Neural progenitor cell (in vitro differentiated cells): Measurements from ENCODE around the gene LRRC45. TPM values are rescaled to one million over a fixed set of nuclear protein-coding genes. Genes with fewer than 3 reads are reported as not detected.

Source experiments
- DNase-seq: peaks from one replicate; pipeline ENCODE4 v3.0.0-alpha.2; 2016; ENCODE audit warnings: low spot score
- H2AFZ ChIP-seq: fragments of 200-600 bp; sonication (generic); replicated peaks from 2 replicates; pipeline ENCODE4 v1.6.1; 2016; ENCODE audit warnings: antibody characterized with exemption
- H3F3A ChIP-seq: fragments of 200-600 bp; sonication (generic); 2 replicates; pipeline ENCODE4 v1.6.1; 2016; ENCODE audit warnings: antibody characterized with exemption, low read depth
- H3K27ac ChIP-seq: fragments of 200-600 bp; sonication (generic); 2 replicates; pipeline ENCODE4 v1.5.1; 2016; ENCODE audit warnings: mild to moderate bottlenecking
- H3K27me3 ChIP-seq: fragments of 200-600 bp; sonication (generic); 2 replicates; pipeline ENCODE4 v1.6.1; 2016; ENCODE audit warnings: mild to moderate bottlenecking, moderate library complexity
- H3K36me3 ChIP-seq: fragments of 200-600 bp; sonication (generic); 2 replicates; pipeline ENCODE4 v1.5.1; 2016
- H3K4me1 ChIP-seq: fragments of 200-600 bp; sonication (generic); 2 replicates; pipeline ENCODE4 v1.6.1; 2016; ENCODE audit warnings: mixed run types
- H3K4me2 ChIP-seq: fragments of 200-600 bp; sonication (generic); 2 replicates; pipeline ENCODE4 v1.6.1; 2016
- H3K4me3 ChIP-seq: fragments of 200-600 bp; sonication (generic); 2 replicates; pipeline ENCODE4 v1.5.1; 2016
- H3K79me2 ChIP-seq: fragments of 200-600 bp; sonication (generic); 2 replicates; pipeline ENCODE4 v1.6.1; 2016; ENCODE audit warnings: low read depth
- H3K9ac ChIP-seq: fragments of 200-600 bp; sonication (generic); 2 replicates; pipeline ENCODE4 v1.6.1; 2016
- H3K9me3 ChIP-seq: fragments of 200-600 bp; sonication (generic); 2 replicates; pipeline ENCODE4 v1.5.1; 2016; ENCODE audit warnings: low read depth
- H4K20me1 ChIP-seq: fragments of 200-600 bp; sonication (generic); 2 replicates; pipeline ENCODE4 v1.6.1; 2016; ENCODE audit warnings: low read depth
- H3K27ac Mint-ChIP-seq: 3 replicates; pipeline ENCODE4 v1.8.0; 2021; ENCODE audit warnings: mixed read lengths
- H3K27me3 Mint-ChIP-seq: 2 replicates; pipeline ENCODE4 v1.8.0; 2022; ENCODE audit warnings: low read depth, mild to moderate bottlenecking, inconsistent platforms, moderate library complexity, mixed read lengths; ENCODE audit not compliant: insufficient read depth
- H3K36me3 Mint-ChIP-seq: 3 replicates; pipeline ENCODE4 v1.8.0; 2021; ENCODE audit warnings: mixed read lengths
- H3K4me1 Mint-ChIP-seq: 3 replicates; pipeline ENCODE4 v1.8.0; 2021; ENCODE audit warnings: mixed read lengths
- H3K4me3 Mint-ChIP-seq: 3 replicates; pipeline ENCODE4 v1.8.0; 2021; ENCODE audit warnings: mild to moderate bottlenecking, moderate library complexity, mixed read lengths
- H3K9me3 Mint-ChIP-seq: 3 replicates; pipeline ENCODE4 v1.8.0; 2020; ENCODE audit warnings: mixed read lengths
- EZH2 ChIP-seq: fragments of 200-600 bp; sonication (generic); IDR thresholded peaks from 2 replicates; pipeline ENCODE4 v1.6.1; 2017; ENCODE audit warnings: antibody characterized with exemption, mild to moderate bottlenecking, moderate library complexity
- EZH2phosphoT487 ChIP-seq: fragments of 200-600 bp; sonication (generic); IDR thresholded peaks from 2 replicates; pipeline ENCODE4 v1.6.1; 2017; ENCODE audit warnings: antibody characterized with exemption
- total RNA-seq: library from RNA; depleted of rRNA; stranded (reverse); fragments of >200 nt; gene quantifications from 2 replicates; pipeline ENCODE4 v1.2.3, GENCODE V29; 2015; ENCODE audit warnings: low replicate concordance
- TF ChIP-seq, protein P1 (sequence below): fragments of 200-600 bp; sonication (generic); IDR thresholded peaks from 2 replicates; pipeline ENCODE4 v1.5.1; 2017; ENCODE audit warnings: antibody characterized with exemption, mild to moderate bottlenecking

LRRC45 gene
- total RNA-seq, 1 donor from 2014 or later, result 15.4 TPM

DNA sequence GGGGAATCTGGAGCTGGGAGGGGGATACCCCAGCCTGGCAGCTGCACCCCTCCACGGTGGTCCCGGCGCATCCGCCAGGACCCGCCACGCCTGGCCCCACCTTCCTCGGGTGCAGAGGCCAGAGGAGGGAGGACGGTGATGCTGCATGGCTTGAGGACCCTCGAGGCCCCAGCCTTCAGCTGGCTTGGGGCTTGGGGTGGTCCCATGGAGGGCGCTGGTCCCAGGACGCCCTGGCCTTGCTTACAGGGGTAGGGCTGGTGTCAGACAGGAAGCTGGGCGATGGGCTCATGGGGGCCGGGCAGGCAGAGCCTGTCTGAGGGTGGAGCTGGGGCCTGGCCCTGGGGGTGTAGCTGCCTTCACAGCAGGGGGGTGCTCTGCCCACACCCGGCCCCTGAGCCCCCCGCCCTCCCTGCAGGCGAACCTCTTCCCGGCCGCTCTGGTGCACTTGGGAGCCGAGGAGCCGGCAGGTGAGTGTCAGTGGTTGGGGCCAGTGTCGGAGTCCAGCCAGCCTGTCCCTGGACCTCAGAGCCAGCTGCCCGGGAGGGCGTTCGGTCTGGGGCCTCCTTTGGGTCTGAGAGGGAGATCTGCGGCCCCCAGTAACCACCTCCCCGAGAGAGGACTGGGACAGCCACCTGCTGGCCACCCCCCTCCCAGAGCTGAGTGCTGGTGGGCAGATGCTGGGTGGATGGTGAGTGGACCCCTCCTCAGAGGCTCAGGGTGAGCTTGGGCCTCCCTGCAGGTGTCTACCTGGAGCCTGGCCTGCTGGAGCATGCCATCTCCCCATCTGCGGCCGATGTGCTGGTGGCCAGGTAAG, 6.8 kb upstream of the LRRC45 start:
- no peak overlapping the region for H3K4me3 Mint-ChIP-seq
- Histone ChIP-seq H3K4me1 (no peaks in the 10 kb centered on the region), H3K27me3 (no peaks in the 10 kb centered on the region), H3K27ac (no peak overlapping the region), H3K9me3 (no peaks in the 10 kb centered on the region), H2AFZ (no peak overlapping the region), H3K79me2 (peaks cover 3% of the 10 kb centered on the region), H3K4me2 (no peak overlapping the region), H3F3A (peaks cover 15% of the 10 kb centered on the region), H3K9ac (no peak overlapping the region), H3K36me3 (no peaks in the 10 kb centered on the region), H3K4me3 (no peak overlapping the region), H4K20me1 (peaks cover 18% of the 10 kb centered on the region)
- H3K27ac Mint-ChIP-seq, result no peak overlapping the region
- DNase-seq, result no peak
- no peaks in the 10 kb centered on the region for H3K36me3 Mint-ChIP-seq
- peaks cover 3% of the 10 kb centered on the region for H3K27me3 Mint-ChIP-seq
- no peaks in the 10 kb centered on the region for H3K9me3 Mint-ChIP-seq
- H3K4me1 Mint-ChIP-seq, result peaks cover 3% of the 10 kb centered on the region
- TF ChIP-seq, protein P1, sequence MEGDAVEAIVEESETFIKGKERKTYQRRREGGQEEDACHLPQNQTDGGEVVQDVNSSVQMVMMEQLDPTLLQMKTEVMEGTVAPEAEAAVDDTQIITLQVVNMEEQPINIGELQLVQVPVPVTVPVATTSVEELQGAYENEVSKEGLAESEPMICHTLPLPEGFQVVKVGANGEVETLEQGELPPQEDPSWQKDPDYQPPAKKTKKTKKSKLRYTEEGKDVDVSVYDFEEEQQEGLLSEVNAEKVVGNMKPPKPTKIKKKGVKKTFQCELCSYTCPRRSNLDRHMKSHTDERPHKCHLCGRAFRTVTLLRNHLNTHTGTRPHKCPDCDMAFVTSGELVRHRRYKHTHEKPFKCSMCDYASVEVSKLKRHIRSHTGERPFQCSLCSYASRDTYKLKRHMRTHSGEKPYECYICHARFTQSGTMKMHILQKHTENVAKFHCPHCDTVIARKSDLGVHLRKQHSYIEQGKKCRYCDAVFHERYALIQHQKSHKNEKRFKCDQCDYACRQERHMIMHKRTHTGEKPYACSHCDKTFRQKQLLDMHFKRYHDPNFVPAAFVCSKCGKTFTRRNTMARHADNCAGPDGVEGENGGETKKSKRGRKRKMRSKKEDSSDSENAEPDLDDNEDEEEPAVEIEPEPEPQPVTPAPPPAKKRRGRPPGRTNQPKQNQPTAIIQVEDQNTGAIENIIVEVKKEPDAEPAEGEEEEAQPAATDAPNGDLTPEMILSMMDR, result no peak
- no peak for TF ChIP-seq EZH2phosphoT487

GRCh38 chr17:82016875-82017459, 6.1 kb upstream of the LRRC45 start:
- Mint-ChIP-seq H3K4me3 (no peak overlapping the region), H3K4me1 (peaks cover 9% of the 10 kb centered on the region), H3K9me3 (no peaks in the 10 kb centered on the region), H3K27ac (no peak overlapping the region), H3K36me3 (no peaks in the 10 kb centered on the region), H3K27me3 (peaks cover 3% of the 10 kb centered on the region)
- Histone ChIP-seq H3K79me2 (peaks cover 10% of the 10 kb centered on the region), H2AFZ (no peak overlapping the region), H3K27ac (peak overlapping the region; percentile 29), H4K20me1 (peaks cover 25% of the 10 kb centered on the region), H3K9me3 (no peaks in the 10 kb centered on the region), H3K27me3 (no peaks in the 10 kb centered on the region), H3F3A (peaks cover 15% of the 10 kb centered on the region), H3K9ac (no peak overlapping the region), H3K4me3 (no peak overlapping the region), H3K4me2 (no peak overlapping the region), H3K4me1 (peaks cover 5% of the 10 kb centered on the region), H3K36me3 (no peaks in the 10 kb centered on the region)
- TF ChIP-seq, protein P1, result no peak
- TF ChIP-seq EZH2 (no peak), EZH2phosphoT487 (no peak)
- no peak for DNase-seq

- Histone ChIP-seq H3K9me3 (no peaks in the 10 kb centered on the region), H3F3A (peaks cover 15% of the 10 kb centered on the region), H3K27ac (peak overlapping the region; percentile 29), H3K9ac (no peak overlapping the region), H4K20me1 (peaks cover 29% of the 10 kb centered on the region), H3K79me2 (peaks cover 15% of the 10 kb centered on the region), H3K36me3 (no peaks in the 10 kb centered on the region), H3K4me3 (no peak overlapping the region), H3K4me1 (peaks cover 6% of the 10 kb centered on the region), H3K27me3 (no peaks in the 10 kb centered on the region), H3K4me2 (no peak overlapping the region), H2AFZ (no peak overlapping the region)
- TF ChIP-seq, protein P1, result no peak
- TF ChIP-seq EZH2 (no peak), EZH2phosphoT487 (no peak)
- Mint-ChIP-seq H3K27ac (no peak overlapping the region), H3K4me3 (no peak overlapping the region), H3K9me3 (no peaks in the 10 kb centered on the region), H3K36me3 (no peaks in the 10 kb centered on the region), H3K4me1 (peaks cover 11% of the 10 kb centered on the region), H3K27me3 (peaks cover 3% of the 10 kb centered on the region)
- DNase-seq, result no peak
Measured at GRCh38 chr17:82017612-82018151, 5.4 kb upstream of the LRRC45 start.
